WTC11 (cell line): Measurements from ENCODE around the gene RMC1.

Experiments
- CTCF ChIP-seq: fragments of 200-600 bp; IDR thresholded peaks from 2 replicates; pipeline ENCODE4 v1.8.0; 2022; ENCODE audit warnings: antibody characterized with exemption
- ETV6 ChIP-seq: sonication (generic); formaldehyde crosslinking; IDR thresholded peaks from 2 replicates; pipeline ENCODE4 v1.8.1; 2022; ENCODE audit warnings: mild to moderate bottlenecking, missing genetic modification reagents
- KAT7 ChIP-seq: sonication (generic); formaldehyde crosslinking; IDR thresholded peaks from 2 replicates; pipeline ENCODE4 v1.8.1; 2023; ENCODE audit warnings: missing genetic modification reagents, mild to moderate bottlenecking, borderline replicate concordance
- MAX ChIP-seq: sonication (generic); formaldehyde crosslinking; IDR thresholded peaks from 2 replicates; pipeline ENCODE4 v1.8.0; 2022; ENCODE audit warnings: mild to moderate bottlenecking, missing genetic modification reagents
- ZBTB21 ChIP-seq: sonication (generic); formaldehyde crosslinking; IDR thresholded peaks from 2 replicates; pipeline ENCODE4 v1.8.1; 2023; ENCODE audit warnings: mild to moderate bottlenecking, missing genetic modification reagents, borderline replicate concordance

DNA sequence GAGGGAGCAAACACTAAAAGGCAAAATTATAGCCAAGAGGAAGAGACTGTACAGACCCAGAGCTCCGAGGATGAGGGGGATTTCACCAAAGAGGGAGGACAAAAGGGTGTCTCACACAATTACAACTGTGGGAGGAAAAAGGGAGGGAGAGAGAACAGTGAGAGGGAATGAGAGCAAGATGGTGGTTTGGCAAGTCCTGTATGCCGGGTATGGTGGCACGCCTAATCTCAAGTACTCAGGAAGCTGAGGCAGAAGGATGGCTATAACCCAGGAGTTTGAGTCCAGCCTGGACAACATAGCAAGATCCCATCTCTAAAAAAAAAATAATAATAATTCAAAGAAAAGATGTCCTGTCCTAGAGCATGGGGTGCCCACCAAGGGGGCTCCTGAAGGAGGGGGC is 48.7 kb downstream of the RMC1 start:
- no peak for TF ChIP-seq CTCF
- no peak for TF ChIP-seq ZBTB21 (CRISPR knock-in tag)
- TF ChIP-seq ETV6 (CRISPR knock-in tag) = no peak
- no peak for TF ChIP-seq MAX (CRISPR knock-in tag)
- no peak for TF ChIP-seq KAT7 (CRISPR knock-in tag)
